K562 (cell line): Measurements from ENCODE around the gene ABCC10. TPM values are rescaled to one million over a fixed set of nuclear protein-coding genes. Genes with fewer than 3 reads are reported as not detected.

Source experiments
- CBX1 ChIP-seq: sonication (generic); IDR thresholded peaks from 2 replicates; pipeline ENCODE4 v1.6.1; 2016; ENCODE audit warnings: antibody characterized with exemption, low read depth, mild to moderate bottlenecking
- CBX5 ChIP-seq: IDR thresholded peaks from 2 replicates; pipeline ENCODE4 v1.6.1; 2014; ENCODE audit warnings: low read depth, borderline replicate concordance
- CHCHD3 ChIP-seq: fragments of 250-450 bp; sonication (Bioruptor Pico); IDR thresholded peaks from 2 replicates; pipeline ENCODE4 v2.1.2; 2022; ENCODE audit warnings: mild to moderate bottlenecking
- ESRRA ChIP-seq: fragments of 450-650 bp; IDR thresholded peaks from 2 replicates; pipeline ENCODE4 v1.6.1; 2014; ENCODE audit warnings: low read depth, mild to moderate bottlenecking, moderate library complexity, borderline replicate concordance
- HNRNPLL ChIP-seq: fragments of 200-400 bp; formaldehyde crosslinking; IDR thresholded peaks from 2 replicates; pipeline ENCODE4 v1.6.1; 2017; ENCODE audit warnings: low read length, low read depth, mild to moderate bottlenecking; ENCODE audit not compliant: poor library complexity, severe bottlenecking
- NCOA6 ChIP-seq: fragments of 450-650 bp; IDR thresholded peaks from 2 replicates; pipeline ENCODE4 v1.6.1; 2017; ENCODE audit warnings: mild to moderate bottlenecking
- NELFE ChIP-seq: IDR thresholded peaks from 2 replicates; pipeline ENCODE4 v1.6.1; 2011; ENCODE audit warnings: mild to moderate bottlenecking; ENCODE audit not compliant: insufficient read depth, insufficient read length
- NFE2 ChIP-seq: IDR thresholded peaks from 2 replicates; pipeline ENCODE4 v1.6.1; 2014; ENCODE audit warnings: antibody characterized with exemption, low read depth
- NR1H2 ChIP-seq: sonication (generic); formaldehyde crosslinking; IDR thresholded peaks from 2 replicates; pipeline ENCODE4 v1.4.0; 2020; ENCODE audit warnings: mild to moderate bottlenecking, missing genetic modification reagents
- PCBP2 ChIP-seq: fragments of 200-400 bp; formaldehyde crosslinking; IDR thresholded peaks from 2 replicates; pipeline ENCODE4 v1.6.1; 2018; ENCODE audit warnings: low read length, low read depth, mild to moderate bottlenecking, moderate library complexity; ENCODE audit not compliant: poor library complexity, severe bottlenecking
- SMARCA5 ChIP-seq: fragments of 450-650 bp; IDR thresholded peaks from 2 replicates; pipeline ENCODE4 v1.6.1; 2016
- SREBF1 ChIP-seq: fragments of 150-350 bp; IDR thresholded peaks from 2 replicates; pipeline ENCODE4 v1.6.1; 2014; ENCODE audit warnings: antibody characterized with exemption, low read depth, low read length, borderline replicate concordance
- YY1 ChIP-seq, 3 experiments: IDR thresholded peaks; 2 replicates each; pipeline ENCODE4 v1.6.1; 2011; ENCODE audit warnings: low read length in 2 of 3, mild to moderate bottlenecking in 2 of 3, moderate library complexity in 2 of 3, borderline replicate concordance in 1 of 3, control low read depth in 1 of 3, low read depth in 1 of 3; ENCODE audit not compliant: insufficient read depth in 3 of 3, insufficient replicate concordance in 2 of 3, control insufficient read depth in 1 of 3, insufficient read length in 1 of 3; ENCODE audit errors: extremely low read depth in 1 of 3
- ZNF133 ChIP-seq: fragments of 250-450 bp; sonication (Bioruptor Pico); IDR thresholded peaks from 2 replicates; pipeline ENCODE4 v1.4.0; 2020; ENCODE audit warnings: mild to moderate bottlenecking
- ZNF408 ChIP-seq: fragments of 250-450 bp; sonication (Bioruptor Pico); IDR thresholded peaks from 2 replicates; pipeline ENCODE4 v1.4.0; 2020; ENCODE audit warnings: low read depth, mild to moderate bottlenecking, moderate library complexity
- ZNF77 ChIP-seq: fragments of 250-450 bp; sonication (Bioruptor Pico); IDR thresholded peaks from 2 replicates; pipeline ENCODE4 v1.5.0; 2020
- polyA plus RNA-seq, 8 experiments: library from polyadenylated mRNA; depleted of rRNA in 4 of 8; stranded (reverse) in 5 of 8; unstranded in 3 of 8; fragments of >200 nt; fragmentation: Nextera tagmentation in 2 of 8; fragmentation: Illumina TruSeq in 1 of 8; extraction: Ambion mirVana in 2 of 8; extraction: Trizol in 1 of 8; gene quantifications; 2 replicates each; pipeline versions ENCODE4 v1.2.1 to v1.2.3, GENCODE V29; 2011 to 2014; ENCODE audit warnings: inconsistent platforms in 1 of 8, missing spikeins in 1 of 8
- total RNA-seq, 7 experiments: library from RNA; depleted of rRNA in 6 of 7; stranded (reverse); fragments of >200 nt in 6 of 7; fragmentation: Illumina TruSeq in 2 of 7; extraction: Trizol in 2 of 7; gene quantifications; 2 replicates each; pipeline versions ENCODE4 v1.2.1 to v1.2.3, GENCODE V29; 2011 to 2021; ENCODE audit warnings: low replicate concordance in 1 of 7
- TF ChIP-seq, protein P1 (sequence below): fragments of 450-650 bp; formaldehyde crosslinking; IDR thresholded peaks from 2 replicates; pipeline ENCODE4 v1.4.0; 2020; ENCODE audit warnings: mild to moderate bottlenecking, mixed read lengths
- TF ChIP-seq, protein P2 (sequence below): sonication (generic); formaldehyde crosslinking; IDR thresholded peaks from 2 replicates; pipeline ENCODE4 v1.8.0; 2022; ENCODE audit warnings: missing genetic modification reagents, mild to moderate bottlenecking, moderate library complexity, borderline replicate concordance
- TF ChIP-seq, protein P3 (sequence below): fragments of 450-650 bp; IDR thresholded peaks from 2 replicates; pipeline ENCODE4 v1.6.1; 2017; ENCODE audit warnings: mild to moderate bottlenecking, moderate library complexity
- TF ChIP-seq, protein P4 (sequence below), 3 experiments: fragments of 200-800 bp in 1 of 3; fragments of 250-450 bp in 1 of 3; fragments of 450-650 bp in 1 of 3; sonication (Bioruptor Pico) in 1 of 3; sonication (Bioruptor generic) in 1 of 3; formaldehyde crosslinking in 1 of 3; IDR thresholded peaks; 2 replicates each; pipeline versions ENCODE4 v1.6.1 to v1.8.0; 2016 to 2022; ENCODE audit warnings: mild to moderate bottlenecking in 2 of 3, missing genetic modification characterization in 2 of 3, missing compliant biosample characterization in 1 of 3, moderate library complexity in 1 of 3

ABCC10 gene
- total and polyA plus RNA-seq, 9 of the 15 experiments (the other 6 are each of a cell fraction or from before 2014, with no cell fraction given): 2.4 to 29.1 (median 13.7) TPM

DNA sequence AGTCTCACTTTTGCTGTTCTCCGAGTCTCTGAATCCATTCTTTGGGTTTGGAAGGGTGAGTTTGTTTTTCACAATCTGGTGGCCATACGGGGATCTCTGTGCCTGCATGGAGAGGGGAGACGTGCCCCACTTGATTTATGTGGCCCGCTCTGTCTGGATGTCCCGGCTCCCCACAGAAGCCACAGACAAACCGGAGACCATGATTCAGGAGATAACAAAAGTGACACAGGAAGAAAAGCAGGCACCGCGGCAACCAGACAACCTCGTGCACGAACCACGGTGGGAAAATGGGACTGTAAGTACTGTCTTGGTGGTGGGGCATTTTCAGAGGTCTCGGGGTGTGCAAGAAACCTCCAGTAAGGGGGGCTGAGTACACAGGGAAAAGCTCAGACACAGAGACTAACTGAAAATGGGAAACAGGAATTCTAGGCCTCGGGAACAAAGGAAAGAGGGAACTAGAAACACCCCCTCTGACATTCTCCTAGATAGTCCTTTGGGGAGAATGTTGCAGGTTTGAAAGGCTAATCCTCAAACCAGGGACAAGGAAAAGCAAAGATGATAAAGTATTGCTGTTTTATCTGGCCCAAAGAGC is 35.8 kb upstream of the ABCC10 start (continued):
- TF ChIP-seq HNRNPLL (no peak), ESRRA (peak; percentile 84; the same call in 1 of the 2 replicates), CHCHD3 (no peak), NFE2 (peak; percentile 49), SREBF1 (no peak), ZNF408 (CRISPR knock-in tag) (no peak), CBX1 (no peak), YY1 (IDR thresholded peaks at IDR 0.05; ENCODE audit: borderline replicate concordance in 1 of 3, control insufficient read depth in 1 of 3, extremely low read depth in 1 of 3, insufficient read depth in 3 of 3, insufficient read length in 1 of 3, insufficient replicate concordance in 2 of 3, low read depth in 1 of 3, low read length in 2 of 3) (no peak), NELFE (no peak), SMARCA5 (no peak), PCBP2 (no peak), NR1H2 (CRISPR knock-in tag) (no peak), ZNF133 (CRISPR knock-in tag) (no peak), ZNF77 (CRISPR knock-in tag) (no peak), NCOA6 (no peak), CBX5 (no peak)
- TF ChIP-seq, protein P1, sequence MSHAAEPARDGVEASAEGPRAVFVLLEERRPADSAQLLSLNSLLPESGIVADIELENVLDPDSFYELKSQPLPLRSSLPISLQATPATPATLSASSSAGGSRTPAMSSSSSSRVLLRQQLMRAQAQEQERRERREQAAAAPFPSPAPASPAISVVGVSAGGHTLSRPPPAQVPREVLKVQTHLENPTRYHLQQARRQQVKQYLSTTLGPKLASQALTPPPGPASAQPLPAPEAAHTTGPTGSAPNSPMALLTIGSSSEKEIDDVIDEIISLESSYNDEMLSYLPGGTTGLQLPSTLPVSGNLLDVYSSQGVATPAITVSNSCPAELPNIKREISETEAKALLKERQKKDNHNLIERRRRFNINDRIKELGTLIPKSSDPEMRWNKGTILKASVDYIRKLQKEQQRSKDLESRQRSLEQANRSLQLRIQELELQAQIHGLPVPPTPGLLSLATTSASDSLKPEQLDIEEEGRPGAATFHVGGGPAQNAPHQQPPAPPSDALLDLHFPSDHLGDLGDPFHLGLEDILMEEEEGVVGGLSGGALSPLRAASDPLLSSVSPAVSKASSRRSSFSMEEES (CRISPR knock-in tag): no peak
- TF ChIP-seq, protein P2, sequence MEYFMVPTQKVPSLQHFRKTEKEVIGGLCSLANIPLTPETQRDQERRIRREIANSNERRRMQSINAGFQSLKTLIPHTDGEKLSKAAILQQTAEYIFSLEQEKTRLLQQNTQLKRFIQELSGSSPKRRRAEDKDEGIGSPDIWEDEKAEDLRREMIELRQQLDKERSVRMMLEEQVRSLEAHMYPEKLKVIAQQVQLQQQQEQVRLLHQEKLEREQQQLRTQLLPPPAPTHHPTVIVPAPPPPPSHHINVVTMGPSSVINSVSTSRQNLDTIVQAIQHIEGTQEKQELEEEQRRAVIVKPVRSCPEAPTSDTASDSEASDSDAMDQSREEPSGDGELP (CRISPR knock-in tag): peak; percentile 21; the same call in 1 of the 2 replicates
- TF ChIP-seq, protein P3, sequence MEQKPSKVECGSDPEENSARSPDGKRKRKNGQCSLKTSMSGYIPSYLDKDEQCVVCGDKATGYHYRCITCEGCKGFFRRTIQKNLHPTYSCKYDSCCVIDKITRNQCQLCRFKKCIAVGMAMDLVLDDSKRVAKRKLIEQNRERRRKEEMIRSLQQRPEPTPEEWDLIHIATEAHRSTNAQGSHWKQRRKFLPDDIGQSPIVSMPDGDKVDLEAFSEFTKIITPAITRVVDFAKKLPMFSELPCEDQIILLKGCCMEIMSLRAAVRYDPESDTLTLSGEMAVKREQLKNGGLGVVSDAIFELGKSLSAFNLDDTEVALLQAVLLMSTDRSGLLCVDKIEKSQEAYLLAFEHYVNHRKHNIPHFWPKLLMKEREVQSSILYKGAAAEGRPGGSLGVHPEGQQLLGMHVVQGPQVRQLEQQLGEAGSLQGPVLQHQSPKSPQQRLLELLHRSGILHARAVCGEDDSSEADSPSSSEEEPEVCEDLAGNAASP: no peak
- TF ChIP-seq, protein P4, sequence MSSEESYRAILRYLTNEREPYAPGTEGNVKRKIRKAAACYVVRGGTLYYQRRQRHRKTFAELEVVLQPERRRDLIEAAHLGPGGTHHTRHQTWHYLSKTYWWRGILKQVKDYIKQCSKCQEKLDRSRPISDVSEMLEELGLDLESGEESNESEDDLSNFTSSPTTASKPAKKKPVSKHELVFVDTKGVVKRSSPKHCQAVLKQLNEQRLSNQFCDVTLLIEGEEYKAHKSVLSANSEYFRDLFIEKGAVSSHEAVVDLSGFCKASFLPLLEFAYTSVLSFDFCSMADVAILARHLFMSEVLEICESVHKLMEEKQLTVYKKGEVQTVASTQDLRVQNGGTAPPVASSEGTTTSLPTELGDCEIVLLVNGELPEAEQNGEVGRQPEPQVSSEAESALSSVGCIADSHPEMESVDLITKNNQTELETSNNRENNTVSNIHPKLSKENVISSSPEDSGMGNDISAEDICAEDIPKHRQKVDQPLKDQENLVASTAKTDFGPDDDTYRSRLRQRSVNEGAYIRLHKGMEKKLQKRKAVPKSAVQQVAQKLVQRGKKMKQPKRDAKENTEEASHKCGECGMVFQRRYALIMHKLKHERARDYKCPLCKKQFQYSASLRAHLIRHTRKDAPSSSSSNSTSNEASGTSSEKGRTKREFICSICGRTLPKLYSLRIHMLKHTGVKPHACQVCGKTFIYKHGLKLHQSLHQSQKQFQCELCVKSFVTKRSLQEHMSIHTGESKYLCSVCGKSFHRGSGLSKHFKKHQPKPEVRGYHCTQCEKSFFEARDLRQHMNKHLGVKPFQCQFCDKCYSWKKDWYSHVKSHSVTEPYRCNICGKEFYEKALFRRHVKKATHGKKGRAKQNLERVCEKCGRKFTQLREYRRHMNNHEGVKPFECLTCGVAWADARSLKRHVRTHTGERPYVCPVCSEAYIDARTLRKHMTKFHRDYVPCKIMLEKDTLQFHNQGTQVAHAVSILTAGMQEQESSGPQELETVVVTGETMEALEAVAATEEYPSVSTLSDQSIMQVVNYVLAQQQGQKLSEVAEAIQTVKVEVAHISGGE (CRISPR knock-in tag; IDR thresholded peaks at IDR 0.05): no peak
